GM10847 (cell line): ENCODE results near the gene AKNA.

Experiments used
- POLR2A ChIP-seq: IDR thresholded peaks from 2 replicates; pipeline ENCODE4 v1.6.1; 2011; ENCODE audit not compliant: insufficient read length; ENCODE audit errors: extremely low read depth

Gene AKNA

GRCh38 chr9:114387680-114388356, at the start of gene AKNA:
AKNA (minus strand) TSS chr9:114387982; CDS start chr9:114381333, 6,649 bp downstream.
- peak; percentile 80 for TF ChIP-seq POLR2A

GRCh38 chr9:114437401-114437893, 49.7 kb upstream of the AKNA start:
- no peak for TF ChIP-seq POLR2A

- TF ChIP-seq POLR2A: no peak
These were observed 47.1 kb upstream of the AKNA start for GRCh38 chr9:114434878-114435311.

- TF ChIP-seq POLR2A: no peak
These were observed 46.0 kb upstream of the AKNA start for GRCh38 chr9:114433720-114434255.

- no peak for TF ChIP-seq POLR2A
These were observed 45.3 kb upstream of the AKNA start for GRCh38 chr9:114433086-114433485.

GRCh38 chr9:114432323-114433067, 44.7 kb upstream of the AKNA start:
- no peak for TF ChIP-seq POLR2A

- TF ChIP-seq POLR2A: no peak
These were observed 44.0 kb upstream of the AKNA start for GRCh38 chr9:114431770-114432169.

GRCh38 chr9:114431003-114431402, 43.2 kb upstream of the AKNA start:
- no peak for TF ChIP-seq POLR2A

- no peak for TF ChIP-seq POLR2A
These were observed 42.7 kb upstream of the AKNA start for GRCh38 chr9:114430457-114430856.

GRCh38 chr9:114429488-114429887, 41.7 kb upstream of the AKNA start:
- TF ChIP-seq POLR2A: no peak

- TF ChIP-seq POLR2A: no peak
These were observed 40.7 kb upstream of the AKNA start for GRCh38 chr9:114428466-114428865.

GRCh38 chr9:114427644-114428043, 39.9 kb upstream of the AKNA start:
- no peak for TF ChIP-seq POLR2A

- no peak for TF ChIP-seq POLR2A
These were observed 38.5 kb upstream of the AKNA start for GRCh38 chr9:114426046-114426948.

GRCh38 chr9:114425126-114425525, 37.3 kb upstream of the AKNA start:
- TF ChIP-seq POLR2A: no peak

- no peak for TF ChIP-seq POLR2A
These were observed 36.3 kb upstream of the AKNA start for GRCh38 chr9:114424126-114424525.
